AG04449 (cell line): ENCODE results near the gene ALKBH2.

Experiments
- CTCF ChIA-PET: fragments of 350-600 bp; formaldehyde crosslinking; extraction: SDS; loops from one replicate; lab custom pipeline; 2021; ENCODE audit warnings: antibody characterized with exemption; lab: Yijun Ruan, JAX
- POLR2A ChIA-PET: fragments of 400-600, 350-600 bp; formaldehyde crosslinking; extraction: SDS; loops from one replicate; lab custom pipeline; 2020; ENCODE audit warnings: antibody characterized with exemption, inconsistent platforms; lab: Yijun Ruan, JAX
- DNase-seq: peaks from one replicate; pipeline ENCODE4 v3.0.0-alpha.2; 2010; ENCODE audit warnings: low read depth, low spot score
- H3K4me3 ChIP-seq: 2 replicates; pipeline ENCODE4 v1.5.1; 2011; ENCODE audit warnings: low read depth, mild to moderate bottlenecking, control low read depth, low read length
- TF ChIP-seq, protein P1 (sequence below): IDR thresholded peaks from one replicate; pipeline ENCODE4 v1.5.1; 2011; ENCODE audit warnings: mild to moderate bottlenecking, moderate library complexity, low read length, control low read depth, inconsistent platforms; ENCODE audit not compliant: insufficient read depth; ENCODE audit errors: missing control alignments

ALKBH2 gene

DNA sequence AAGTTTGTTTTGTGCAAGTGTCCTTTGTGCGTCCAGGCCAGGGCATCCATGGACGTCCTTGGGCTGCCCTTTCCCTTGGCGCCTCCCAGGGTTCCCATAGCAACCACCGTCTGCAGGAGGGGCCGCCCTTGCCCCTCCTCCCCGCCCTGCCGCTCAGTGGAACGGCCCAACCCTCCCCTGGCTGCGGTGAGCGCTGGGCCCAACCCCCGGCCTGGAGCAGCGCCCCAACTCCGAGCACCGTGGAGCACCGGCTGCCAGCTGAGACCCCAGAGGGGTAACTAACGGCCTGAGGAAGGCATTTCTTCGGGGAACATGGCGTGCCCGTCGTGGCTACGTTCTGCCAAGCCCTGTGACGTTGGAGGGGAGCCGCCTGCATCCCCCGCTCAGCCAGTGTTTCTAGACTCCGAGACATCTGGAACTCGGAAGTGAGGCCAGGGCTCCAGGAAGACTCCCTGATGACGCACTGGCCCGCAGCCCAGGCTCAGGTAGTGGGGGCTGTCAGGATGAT lies 17.8 kb upstream of the ALKBH2 start:
- H3K4me3 ChIP-seq = peak overlapping the region; percentile 69
- POLR2A ChIA-PET = no interaction called here
- TF ChIP-seq, protein P1, sequence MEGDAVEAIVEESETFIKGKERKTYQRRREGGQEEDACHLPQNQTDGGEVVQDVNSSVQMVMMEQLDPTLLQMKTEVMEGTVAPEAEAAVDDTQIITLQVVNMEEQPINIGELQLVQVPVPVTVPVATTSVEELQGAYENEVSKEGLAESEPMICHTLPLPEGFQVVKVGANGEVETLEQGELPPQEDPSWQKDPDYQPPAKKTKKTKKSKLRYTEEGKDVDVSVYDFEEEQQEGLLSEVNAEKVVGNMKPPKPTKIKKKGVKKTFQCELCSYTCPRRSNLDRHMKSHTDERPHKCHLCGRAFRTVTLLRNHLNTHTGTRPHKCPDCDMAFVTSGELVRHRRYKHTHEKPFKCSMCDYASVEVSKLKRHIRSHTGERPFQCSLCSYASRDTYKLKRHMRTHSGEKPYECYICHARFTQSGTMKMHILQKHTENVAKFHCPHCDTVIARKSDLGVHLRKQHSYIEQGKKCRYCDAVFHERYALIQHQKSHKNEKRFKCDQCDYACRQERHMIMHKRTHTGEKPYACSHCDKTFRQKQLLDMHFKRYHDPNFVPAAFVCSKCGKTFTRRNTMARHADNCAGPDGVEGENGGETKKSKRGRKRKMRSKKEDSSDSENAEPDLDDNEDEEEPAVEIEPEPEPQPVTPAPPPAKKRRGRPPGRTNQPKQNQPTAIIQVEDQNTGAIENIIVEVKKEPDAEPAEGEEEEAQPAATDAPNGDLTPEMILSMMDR = no peak
- CTCF ChIA-PET = interaction anchor here (0.7 to 5.3 kb wide), 26 partner anchors 10 to 667 kb away, joined by 3 to 81 read pairs (median 6); partner anchors contain the start of gene ALKBH2
- DNase-seq = no peak

DNA sequence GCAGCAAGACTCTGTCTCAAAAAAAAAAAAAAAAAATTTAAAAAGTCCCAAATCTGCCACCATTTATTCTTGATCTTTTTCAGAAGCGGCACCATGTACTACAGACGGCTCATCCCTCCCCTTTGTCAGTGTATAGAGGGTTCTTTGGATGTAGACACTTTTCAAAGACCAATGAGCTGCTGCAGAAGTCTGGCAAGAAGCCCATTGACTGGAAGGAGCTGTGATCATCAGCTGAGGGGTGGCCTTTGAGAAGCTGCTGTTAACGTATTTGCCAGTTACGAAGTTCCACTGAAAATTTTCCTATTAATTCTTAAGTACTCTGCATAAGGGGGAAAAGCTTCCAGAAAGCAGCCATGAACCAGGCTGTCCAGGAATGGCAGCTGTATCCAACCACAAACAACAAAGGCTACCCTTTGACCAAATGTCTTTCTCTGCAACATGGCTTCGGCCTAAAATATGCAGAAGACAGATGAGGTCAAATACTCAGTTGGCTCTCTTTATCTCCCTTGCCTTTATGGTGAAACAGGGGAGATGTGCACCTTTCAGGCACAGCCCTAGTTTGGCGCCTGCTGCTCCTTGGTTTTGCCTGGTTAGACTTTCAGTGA lies 16.6 kb upstream of the ALKBH2 start:
- no peak overlapping the region for H3K4me3 ChIP-seq
- ChIA-PET CTCF (interaction anchor here (0.8 to 5.3 kb wide), 4 partner anchors 9 to 284 kb away, joined by 3 to 61 read pairs (median 4); no protein-coding TSS in a partner anchor), POLR2A (no interaction called here)
- DNase-seq = no peak
- TF ChIP-seq, protein P1 = no peak

DNA sequence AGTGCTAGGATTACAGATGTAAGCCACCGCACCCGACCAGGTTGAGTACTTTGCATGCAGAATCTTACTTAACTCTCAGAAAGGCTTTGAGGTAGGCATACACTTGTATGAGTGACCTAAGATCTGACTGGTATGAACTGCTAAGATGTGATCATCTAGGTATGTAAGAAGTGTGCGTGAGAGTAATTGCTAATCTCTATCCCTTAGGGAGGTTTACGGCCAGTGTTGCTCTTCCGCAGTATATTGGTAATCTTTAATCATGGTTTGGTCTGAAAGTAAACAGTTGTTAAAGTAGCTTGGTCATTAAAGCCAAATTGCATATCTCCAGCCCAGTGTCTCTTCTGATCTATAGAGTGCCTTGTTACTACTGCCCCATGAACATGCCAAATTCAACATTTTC lies 11.9 kb upstream of the ALKBH2 start:
- H3K4me3 ChIP-seq = no peak overlapping the region
- CTCF ChIA-PET = no interaction called here
- POLR2A ChIA-PET = no interaction called here
- TF ChIP-seq, protein P1 = no peak
- no peak for DNase-seq

DNA sequence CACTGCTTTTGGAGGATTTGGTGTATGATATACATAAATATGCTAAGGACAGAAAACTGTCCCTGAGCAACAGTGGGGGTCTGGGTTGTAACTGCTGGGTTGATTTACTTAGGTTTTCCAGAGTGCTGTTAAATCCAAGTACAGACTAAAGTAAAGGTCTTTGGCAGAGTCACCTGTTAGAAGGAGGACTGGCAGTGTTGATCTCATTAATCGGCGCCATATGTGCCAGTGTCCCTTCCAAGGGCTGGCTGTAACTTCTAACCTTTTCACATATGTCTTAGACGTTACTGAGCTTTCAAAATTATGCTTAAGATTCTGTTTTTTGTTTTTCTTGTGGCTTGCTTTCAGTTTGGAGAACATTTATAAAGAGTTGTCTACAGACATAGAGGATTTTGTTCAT lies 9.2 kb upstream of the ALKBH2 start:
- no peak overlapping the region for H3K4me3 ChIP-seq
- POLR2A ChIA-PET = no interaction called here
- DNase-seq = no peak
- TF ChIP-seq, protein P1 = no peak
- CTCF ChIA-PET = interaction anchor here (1.1 to 6.4 kb wide), 3 partner anchors 8 to 291 kb away, joined by 3 to 61 read pairs (median 8); partner anchors contain the start of gene ALKBH2

DNA sequence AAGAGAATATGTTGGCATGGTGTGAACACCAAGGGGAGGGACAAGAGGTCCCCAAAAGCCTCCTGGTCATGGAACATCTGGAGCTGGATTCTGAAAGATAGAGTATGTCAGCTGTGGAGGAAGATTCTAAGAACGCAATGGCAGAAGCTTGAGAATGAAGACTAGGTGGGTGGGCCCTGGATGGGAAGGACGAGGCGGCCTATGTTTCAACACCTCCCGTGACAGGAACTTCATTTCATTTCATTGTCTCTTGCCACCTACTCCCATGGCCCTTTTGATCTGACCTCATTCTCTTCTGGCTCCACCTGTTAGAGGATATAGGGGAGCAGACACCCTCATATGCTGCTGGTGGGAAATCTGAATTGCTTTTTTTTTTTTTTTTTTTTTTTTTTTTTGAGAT lies 7.5 kb upstream of the ALKBH2 start:
- POLR2A ChIA-PET = no interaction called here
- CTCF ChIA-PET = interaction anchor here (1.0 to 6.4 kb wide), 3 partner anchors 10 to 435 kb away, joined by 3 to 61 read pairs (median 5); no protein-coding TSS in a partner anchor
- H3K4me3 ChIP-seq = no peak overlapping the region
- TF ChIP-seq, protein P1 = no peak
- DNase-seq = no peak

DNA sequence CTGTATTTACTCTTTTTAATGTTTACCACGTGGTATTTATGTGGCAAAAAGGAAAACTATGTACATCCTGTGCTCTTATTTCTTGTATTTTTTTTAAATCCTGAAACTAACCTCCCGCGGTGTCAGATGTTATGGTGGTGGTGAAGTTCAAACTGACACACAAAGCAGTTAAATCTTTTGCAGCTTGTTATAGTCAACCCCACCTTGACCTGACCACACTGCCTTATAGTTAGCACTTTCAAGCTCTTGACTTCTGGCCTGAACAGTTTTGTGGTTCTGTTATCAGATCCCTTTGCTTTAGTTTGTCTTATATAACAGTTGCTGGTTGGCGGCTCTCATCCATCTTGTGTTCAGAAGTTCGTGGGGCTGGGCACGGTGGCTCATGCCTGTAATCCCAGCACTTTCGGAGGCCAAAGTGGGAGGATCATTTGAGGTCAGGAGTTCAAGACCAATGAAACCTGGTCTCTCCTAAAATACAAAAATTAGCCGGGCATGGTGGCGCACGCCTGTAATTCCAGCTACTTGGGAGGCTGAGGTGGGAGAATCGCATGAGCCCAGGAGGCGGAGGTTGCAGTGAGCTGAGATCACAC lies 6.3 kb upstream of the ALKBH2 start:
- ChIA-PET CTCF (interaction anchor here (1.1 to 6.4 kb wide), 7 partner anchors 11 to 481 kb away, joined by 3 to 61 read pairs (median 6); no protein-coding TSS in a partner anchor), POLR2A (no interaction called here)
- TF ChIP-seq, protein P1 = no peak
- DNase-seq = no peak
- no peak overlapping the region; the same call in 1 of the 2 replicates for H3K4me3 ChIP-seq
